ENCODE results near the gene TMEM135. TPM values are rescaled to one million over a fixed set of nuclear protein-coding genes. Genes with fewer than 3 reads are reported as not detected.
"Not testable (repeated sequence)": the region's sequence is repeated elsewhere in the genome, so short reads cannot be mapped to it uniquely, and the experiment has no call there.

The TMEM135 gene
- total RNA-seq (10 to 100 TPM in 4 of 5 experiments, 1 to 10 TPM in 1; 8.3 to 26.8 (median 12.8) TPM), polyA plus RNA-seq (1 to 10 TPM; 3.4 to 6.8 TPM), total RNA-seq (28.1 reads per million, percentile 58 among the genes with 10 or more reads in this experiment)

DNA sequence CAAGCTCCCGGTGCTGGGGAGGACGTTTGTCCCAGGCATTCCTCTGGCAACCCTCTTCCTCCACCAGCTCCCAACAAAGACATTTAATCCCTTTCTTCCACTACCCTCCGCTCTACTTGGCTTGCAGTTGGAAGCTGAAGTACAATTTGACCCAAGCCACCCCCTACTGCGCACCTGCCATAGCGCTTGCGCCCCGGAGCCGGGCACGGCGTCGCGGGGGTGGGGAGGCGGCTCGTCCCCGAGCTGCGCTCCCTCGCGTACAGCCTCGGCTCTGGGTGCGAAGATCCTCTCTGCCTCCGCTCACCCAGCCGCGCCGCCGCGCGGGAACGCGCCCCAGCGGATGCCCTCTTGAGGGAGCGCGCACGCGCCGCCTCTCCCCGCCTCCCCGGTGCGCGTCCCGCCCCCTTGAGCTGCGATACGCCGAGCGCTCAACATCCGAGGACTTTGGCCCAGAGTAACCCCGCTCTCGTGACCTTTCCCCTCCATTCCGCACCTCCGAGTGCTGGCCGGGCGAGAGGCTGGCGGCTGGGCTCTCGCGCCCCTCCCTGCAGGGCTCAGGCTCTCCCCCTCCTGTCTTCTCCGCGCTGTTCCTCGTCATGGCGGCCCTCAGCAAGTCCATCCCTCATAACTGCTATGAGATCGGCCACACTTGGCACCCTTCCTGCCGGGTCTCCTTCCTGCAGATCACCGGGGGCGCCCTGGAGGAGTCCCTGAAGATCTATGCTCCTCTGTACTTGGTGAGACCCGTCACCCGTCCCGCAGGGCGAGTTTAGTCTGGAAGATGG, at the start of gene TMEM135:
TMEM135 (plus strand) TSS at position 485 of the 785 bp plus-strand sequence; CDS start at position 597, 112 bp downstream.
- ChIA-PET POLR2A (interaction anchor here (1.0 kb wide), 1 partner anchor 204 kb away, joined by 3 read pairs; no protein-coding TSS in a partner anchor), CTCF (interaction anchor here (0.9 to 1.2 kb wide), 2 partner anchors 24 to 44 kb away, joined by 3 read pairs; no protein-coding TSS in a partner anchor)
- Histone ChIP-seq H3K27me3 (ENCODE audit: control insufficient read depth in 2 of 2, insufficient read depth in 2 of 2, low read length in 2 of 2) (no peaks in the 10 kb centered on the region), H3K4me3 (ENCODE audit: low read length) (peak within 1 kb of the TSS; percentile 97), H3K36me3 (ENCODE audit: control insufficient read depth in 2 of 3, insufficient read depth in 3 of 3, low read length in 3 of 3) (peaks cover 0 to 4% (median 0%) of the 10 kb centered on the region in 3 experiments), H3K9me3 (ENCODE audit: control insufficient read depth in 2 of 3, low read length in 3 of 3) (no peaks in the 10 kb centered on the region), H3K4me1 (ENCODE audit: control insufficient read depth in 2 of 2, insufficient read depth in 2 of 2, low read length in 2 of 2) (peaks cover 11 to 15% of the 10 kb centered on the region in 2 donors), H3K27ac (ENCODE audit: low read depth, low read length) (peak within 1 kb of the TSS; percentile 69)
- Mint-ChIP-seq H3K27me3 (peaks cover 0 to 19% (median 0%) of the 10 kb centered on the region in 5 donors), H3K4me1 (peaks cover 37 to 68% (median 58%) of the 10 kb centered on the region in 7 donors), H3K27ac (peak within 1 kb of the TSS; percentile 77 to 96 (median 93)), H3K4me3 (peak within 1 kb of the TSS; percentile 92 to 99 (median 97)), H3K36me3 (peaks cover 0 to 23% (median 13%) of the 10 kb centered on the region in 5 donors), H3K9me3 (peaks cover 0 to 4% (median 0%) of the 10 kb centered on the region in 11 donors)
- DNase-seq (peak; percentile 82 to 96 (median 90)), ATAC-seq (peak; percentile 99)
- intact Hi-C loops (cut with micrococcal nuclease), result loop anchor here (1.0 to 10.0 kb wide), 9 partner anchors 44 to 1300 kb away; partner anchors contain the start of genes CTSC (in 1 of the 2), EED (in 1 of the 2), HIKESHI (in 1 of the 2) and ME3 (in 1 of the 2)

DNA sequence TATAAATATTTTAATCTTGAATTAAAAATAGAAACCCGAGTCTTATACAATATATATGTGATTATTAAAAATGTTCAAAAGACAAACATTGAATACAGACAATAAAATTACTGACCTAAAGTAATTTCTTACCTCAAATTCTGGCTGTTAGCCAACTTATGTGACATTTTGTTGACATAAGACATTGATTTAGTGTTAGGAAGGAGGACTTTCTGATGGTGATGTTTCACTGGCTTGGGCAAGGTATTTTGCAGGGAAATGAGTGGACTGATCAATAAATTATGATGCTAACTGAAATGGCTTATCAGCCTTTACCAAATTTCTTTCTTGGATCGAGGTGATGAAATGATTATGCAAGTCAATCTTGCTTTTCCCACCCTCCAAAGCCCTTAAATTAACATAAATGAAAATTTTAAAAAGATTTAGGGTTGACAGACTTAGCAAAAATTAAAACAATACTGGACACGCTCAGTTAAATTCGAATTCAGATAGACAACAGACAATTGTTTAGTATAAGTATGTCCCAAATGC, 49.3 kb upstream of the TMEM135 start:
- Mint-ChIP-seq H3K36me3 (no peaks in the 10 kb centered on the region), H3K27me3 (peaks cover 0 to 23% (median 12%) of the 10 kb centered on the region in 5 donors), H3K4me3 (no peak overlapping the region), H3K4me1 (no peaks in the 10 kb centered on the region), H3K27ac (no peak overlapping the region), H3K9me3 (no peaks in the 10 kb centered on the region)
- CTCF ChIA-PET, result no interaction called here
- intact Hi-C loops (cut with micrococcal nuclease), result no loop called here
- POLR2A ChIA-PET, result no interaction called here
- Histone ChIP-seq H3K4me1 (ENCODE audit: control insufficient read depth in 2 of 2, insufficient read depth in 2 of 2, low read length in 2 of 2) (no peaks in the 10 kb centered on the region), H3K9me3 (ENCODE audit: control insufficient read depth in 2 of 3, low read length in 3 of 3) (no peaks in the 10 kb centered on the region), H3K36me3 (ENCODE audit: control insufficient read depth in 2 of 3, insufficient read depth in 3 of 3, low read length in 3 of 3) (no peaks in the 10 kb centered on the region), H3K27ac (ENCODE audit: low read depth, low read length) (no peak overlapping the region), H3K27me3 (ENCODE audit: control insufficient read depth in 2 of 2, insufficient read depth in 2 of 2, low read length in 2 of 2) (no peaks in the 10 kb centered on the region), H3K4me3 (ENCODE audit: low read length) (no peak overlapping the region)
- DNase-seq, result no peak
- ATAC-seq, result no peak

DNA sequence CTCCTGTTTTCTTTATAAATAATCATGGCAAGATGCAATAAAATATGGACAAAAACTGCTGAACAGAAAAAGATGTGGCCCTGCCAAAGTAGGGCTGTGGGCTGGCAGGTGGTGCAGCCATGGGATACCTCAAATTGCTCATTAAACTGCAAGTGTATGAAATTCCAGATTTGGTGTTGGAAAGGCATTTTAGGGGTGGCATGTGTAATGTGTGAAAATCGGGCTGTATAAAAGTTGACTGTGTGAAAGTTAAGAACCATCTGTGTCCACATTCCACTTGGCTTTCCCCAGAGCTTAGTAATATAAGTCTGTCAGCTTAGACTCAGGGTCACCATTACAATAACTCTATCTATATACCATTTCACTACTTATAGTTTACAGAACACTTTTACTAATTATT, 47.7 kb upstream of the TMEM135 start:
- H3K4me1 ChIP-seq (ENCODE audit: control insufficient read depth in 2 of 2, insufficient read depth in 2 of 2, low read length in 2 of 2), result no peaks in the 10 kb centered on the region
- H3K4me3 ChIP-seq (ENCODE audit: low read length), result no peak overlapping the region
- Mint-ChIP-seq H3K36me3 (no peaks in the 10 kb centered on the region), H3K4me3 (no peak overlapping the region), H3K9me3 (no peaks in the 10 kb centered on the region), H3K27ac (no peak overlapping the region), H3K27me3 (peaks cover 0 to 23% (median 4%) of the 10 kb centered on the region in 5 donors), H3K4me1 (no peaks in the 10 kb centered on the region)
- DNase-seq (no peak), ATAC-seq (no peak)
- H3K9me3 ChIP-seq (ENCODE audit: control insufficient read depth in 2 of 3, low read length in 3 of 3), result no peaks in the 10 kb centered on the region
- H3K27ac ChIP-seq (ENCODE audit: low read depth, low read length), result no peak overlapping the region
- intact Hi-C loops (cut with micrococcal nuclease), result no loop called here
- CTCF ChIA-PET, result no interaction called here
- no peaks in the 10 kb centered on the region for H3K27me3 ChIP-seq (ENCODE audit: control insufficient read depth in 2 of 2, insufficient read depth in 2 of 2, low read length in 2 of 2)
- POLR2A ChIA-PET, result no interaction called here
- no peaks in the 10 kb centered on the region for H3K36me3 ChIP-seq (ENCODE audit: control insufficient read depth in 2 of 3, insufficient read depth in 3 of 3, low read length in 3 of 3)

DNA sequence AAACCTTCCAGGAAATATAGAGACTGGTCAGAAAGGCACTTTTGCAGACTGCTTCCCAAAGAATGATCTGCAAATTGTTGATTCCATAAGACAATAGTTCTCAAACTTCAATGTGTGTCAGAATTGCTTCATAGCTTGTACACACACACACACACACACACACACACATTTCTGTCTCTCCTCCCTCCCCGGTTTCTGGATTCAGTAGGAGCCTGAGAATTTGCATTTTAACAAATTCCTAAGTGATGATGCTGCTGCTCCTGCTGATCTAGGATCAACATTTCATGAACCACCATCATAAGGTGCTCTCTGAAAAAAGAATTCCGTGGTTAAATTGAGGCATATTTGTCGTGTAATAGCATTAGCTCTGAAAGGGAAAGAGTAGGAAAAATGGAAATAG, 47.2 kb upstream of the TMEM135 start:
- ATAC-seq (no peak), DNase-seq (no peak)
- H3K36me3 Mint-ChIP-seq, result no peaks in the 10 kb centered on the region
- no peaks in the 10 kb centered on the region for H3K9me3 Mint-ChIP-seq
- H3K27me3 ChIP-seq (ENCODE audit: control insufficient read depth in 2 of 2, insufficient read depth in 2 of 2, low read length in 2 of 2), result no peaks in the 10 kb centered on the region
- peaks cover 0 to 23% (median 0%) of the 10 kb centered on the region in 5 donors for H3K27me3 Mint-ChIP-seq
- H3K4me1 Mint-ChIP-seq, result no peaks in the 10 kb centered on the region
- H3K4me3 ChIP-seq (ENCODE audit: low read length), result no peak overlapping the region
- no peak overlapping the region for H3K27ac Mint-ChIP-seq
- no peaks in the 10 kb centered on the region for H3K36me3 ChIP-seq (ENCODE audit: control insufficient read depth in 2 of 3, insufficient read depth in 3 of 3, low read length in 3 of 3)
- no peaks in the 10 kb centered on the region for H3K9me3 ChIP-seq (ENCODE audit: control insufficient read depth in 2 of 3, low read length in 3 of 3)
- no peak overlapping the region for H3K4me3 Mint-ChIP-seq
- H3K27ac ChIP-seq (ENCODE audit: low read depth, low read length), result no peak overlapping the region
- POLR2A ChIA-PET, result no interaction called here
- CTCF ChIA-PET, result no interaction called here
- intact Hi-C loops (cut with micrococcal nuclease), result no loop called here
- H3K4me1 ChIP-seq (ENCODE audit: control insufficient read depth in 2 of 2, insufficient read depth in 2 of 2, low read length in 2 of 2), result no peaks in the 10 kb centered on the region

DNA sequence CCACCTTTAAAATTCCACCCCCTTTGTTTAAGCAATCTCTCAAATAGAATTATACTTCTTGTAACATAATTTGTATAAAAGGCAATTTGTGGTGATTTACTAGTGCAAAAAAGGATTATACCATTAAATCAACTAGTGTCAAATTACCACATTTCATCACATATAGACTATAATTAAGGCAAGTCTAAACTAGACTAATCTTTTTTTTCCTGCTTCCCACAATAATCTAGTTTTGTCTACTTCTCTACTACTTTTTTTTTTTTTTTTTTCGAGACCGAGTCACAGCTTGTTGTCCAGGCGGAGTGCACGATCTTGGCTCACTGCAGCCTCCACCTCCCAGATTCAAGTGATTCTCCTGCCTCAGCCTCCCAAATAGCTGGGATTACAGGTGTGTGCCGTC, 46.4 kb upstream of the TMEM135 start:
- Mint-ChIP-seq H3K36me3 (no peaks in the 10 kb centered on the region), H3K9me3 (no peaks in the 10 kb centered on the region), H3K27me3 (peaks cover 0 to 23% (median 0%) of the 10 kb centered on the region in 5 donors), H3K27ac (no peak overlapping the region), H3K4me1 (no peaks in the 10 kb centered on the region), H3K4me3 (no peak overlapping the region)
- no peak overlapping the region for H3K27ac ChIP-seq (ENCODE audit: low read depth, low read length)
- H3K36me3 ChIP-seq (ENCODE audit: control insufficient read depth in 2 of 3, insufficient read depth in 3 of 3, low read length in 3 of 3), result no peaks in the 10 kb centered on the region
- H3K27me3 ChIP-seq (ENCODE audit: control insufficient read depth in 2 of 2, insufficient read depth in 2 of 2, low read length in 2 of 2), result no peaks in the 10 kb centered on the region
- H3K4me3 ChIP-seq (ENCODE audit: low read length), result no peak overlapping the region
- intact Hi-C loops (cut with micrococcal nuclease), result no loop called here
- POLR2A ChIA-PET, result no interaction called here
- no peaks in the 10 kb centered on the region for H3K4me1 ChIP-seq (ENCODE audit: control insufficient read depth in 2 of 2, insufficient read depth in 2 of 2, low read length in 2 of 2)
- H3K9me3 ChIP-seq (ENCODE audit: control insufficient read depth in 2 of 3, low read length in 3 of 3), result no peaks in the 10 kb centered on the region
- ATAC-seq, result no peak
- CTCF ChIA-PET, result no interaction called here
- DNase-seq, result no peak

DNA sequence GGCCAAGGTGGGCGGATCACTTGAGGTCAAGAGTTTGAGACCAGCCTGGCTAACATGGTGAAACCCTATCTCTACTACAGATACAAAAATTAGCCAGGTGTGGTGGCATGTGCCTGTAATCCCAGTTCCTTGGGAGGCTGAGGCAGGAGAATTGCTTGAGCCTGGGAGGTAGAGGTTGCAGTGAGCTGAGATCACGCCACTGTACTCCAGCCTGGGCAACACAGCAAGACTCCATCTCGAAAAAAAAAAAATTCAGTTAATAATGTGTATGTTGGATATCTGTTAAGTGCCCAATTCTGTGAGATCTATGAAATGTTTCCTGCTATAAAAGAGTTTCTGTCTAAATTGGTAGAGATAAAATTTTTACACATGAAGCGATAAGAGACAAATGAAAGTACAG, 45.4 kb upstream of the TMEM135 start:
- H3K27me3 Mint-ChIP-seq, result peaks cover 0 to 23% (median 0%) of the 10 kb centered on the region in 5 donors
- H3K27ac Mint-ChIP-seq; H3K4me3 Mint-ChIP-seq; POLR2A ChIA-PET; H3K36me3 ChIP-seq (ENCODE audit: control insufficient read depth in 2 of 3, insufficient read depth in 3 of 3, low read length in 3 of 3); H3K27me3 ChIP-seq (ENCODE audit: control insufficient read depth in 2 of 2, insufficient read depth in 2 of 2, low read length in 2 of 2); ATAC-seq; H3K27ac ChIP-seq (ENCODE audit: low read depth, low read length); H3K4me3 ChIP-seq (ENCODE audit: low read length); H3K9me3 ChIP-seq (ENCODE audit: control insufficient read depth in 2 of 3, low read length in 3 of 3); DNase-seq; intact Hi-C loops (cut with micrococcal nuclease); H3K36me3 Mint-ChIP-seq; H3K9me3 Mint-ChIP-seq; H3K4me1 ChIP-seq (ENCODE audit: control insufficient read depth in 2 of 2, insufficient read depth in 2 of 2, low read length in 2 of 2); H3K4me1 Mint-ChIP-seq: not testable (repeated sequence)
- CTCF ChIA-PET, result interaction anchor here (0.6 kb wide), 1 partner anchor 82 kb away, joined by 3 read pairs; no protein-coding TSS in a partner anchor
